GM23338 (cell line): ENCODE data around the gene HDAC5.

ENCODE experiments used
- CTCF ChIP-seq, 2 experiments: fragments of 200-600 bp in 1 of 2; sonication (generic) in 1 of 2; conservative IDR thresholded peaks; 2 replicates each; pipeline versions ENCODE4 v1.5.1 to v1.6.1; 2016 to 2017; ENCODE audit warnings: antibody characterized with exemption in 2 of 2, low read depth in 2 of 2, mild to moderate bottlenecking in 2 of 2, moderate library complexity in 1 of 2
- ETS1 ChIP-seq: IDR thresholded peaks from 2 replicates; pipeline ENCODE4 v1.6.1; 2016; ENCODE audit warnings: antibody characterized with exemption
- EZH2phosphoT487 ChIP-seq: fragments of 200-600 bp; sonication (generic); IDR thresholded peaks from one replicate; pipeline ENCODE4 v1.8.1; 2018; ENCODE audit warnings: antibody characterized with exemption; ENCODE audit not compliant: unreplicated experiment
- POLR2AphosphoS5 ChIP-seq: IDR thresholded peaks from 2 replicates; pipeline ENCODE4 v1.6.1; 2016; ENCODE audit warnings: antibody characterized with exemption, low read depth

GRCh38 chr17:44164476-44164875 lies 41.0 kb upstream of the HDAC5 start:
- TF ChIP-seq POLR2AphosphoS5 (no peak), EZH2phosphoT487 (no peak), CTCF (conservative IDR thresholded peaks at IDR 0.05; ENCODE audit: low read depth in 2 of 2) (no peak), ETS1 (no peak)
